Mucosa of rectum (tissue), 2 donors: ENCODE results near the gene TAS1R2.

Source experiments
- H3K27ac ChIP-seq, 2 donors: one replicate each; pipeline ENCODE4 v1.7.0; 2013; ENCODE audit warnings: inconsistent platforms in 2 of 2, low read depth in 2 of 2, low read length in 2 of 2
- H3K27me3 ChIP-seq, 2 donors: one replicate each; pipeline ENCODE4 v1.7.0; 2013; ENCODE audit warnings: low read length in 2 of 2; ENCODE audit not compliant: control insufficient read depth in 2 of 2, insufficient read depth in 2 of 2
- H3K36me3 ChIP-seq, 2 donors: one replicate each; pipeline ENCODE4 v1.7.0; 2013; ENCODE audit warnings: low read length in 2 of 2; ENCODE audit not compliant: control insufficient read depth in 2 of 2, insufficient read depth in 2 of 2
- H3K4me1 ChIP-seq, 2 donors: one replicate each; pipeline ENCODE4 v1.7.0; 2013; ENCODE audit warnings: low read length in 2 of 2, mild to moderate bottlenecking in 1 of 2; ENCODE audit not compliant: control insufficient read depth in 2 of 2, insufficient read depth in 2 of 2
- H3K4me3 ChIP-seq, 2 donors: one replicate each; pipeline ENCODE4 v1.7.0; 2013; ENCODE audit warnings: low read length in 2 of 2
- H3K9ac ChIP-seq, 2 donors: one replicate each; pipeline ENCODE4 v1.7.0; 2013; ENCODE audit warnings: low read length in 2 of 2, low read depth in 1 of 2, mild to moderate bottlenecking in 1 of 2
- H3K9me3 ChIP-seq, 2 donors: one replicate each; pipeline ENCODE4 v1.7.0; 2013; ENCODE audit warnings: low read length in 2 of 2; ENCODE audit not compliant: control insufficient read depth in 2 of 2
- donor health status: healthy.
- donor health status: Normal muscosa, but diverticular disease.

Gene TAS1R2

DNA sequence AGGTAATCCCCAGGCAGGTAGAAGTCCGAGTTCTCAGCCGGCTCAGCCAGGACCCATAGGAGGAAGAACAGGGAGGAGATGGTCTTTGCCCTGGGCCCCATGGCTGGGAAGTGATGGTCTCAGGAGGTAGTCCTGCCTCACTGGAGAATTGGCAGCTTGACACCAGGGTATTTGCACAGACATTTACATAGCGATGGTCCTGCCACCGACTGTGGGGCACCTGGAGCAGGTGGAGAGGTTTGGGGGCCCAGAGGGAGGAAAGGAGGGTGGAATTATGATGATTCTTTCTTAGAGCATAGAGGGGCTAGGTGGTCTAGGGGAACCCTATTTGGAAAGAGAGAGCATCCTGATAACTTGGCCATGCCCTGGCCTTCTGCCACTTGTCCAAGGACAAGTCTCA lies at the start of gene TAS1R2:
Gene TAS1R2 (minus strand): TSS at position 101 of the 400 bp plus-strand sequence. CDS start 0 bp downstream, at position 101.
- Histone ChIP-seq H3K27ac (no peak within 1 kb of the TSS), H3K36me3 (no peaks in the 10 kb centered on the region), H3K9ac (no peak within 1 kb of the TSS), H3K9me3 (no peaks in the 10 kb centered on the region), H3K27me3 (no peaks in the 10 kb centered on the region), H3K4me1 (no peaks in the 10 kb centered on the region), H3K4me3 (no peak within 1 kb of the TSS)

DNA sequence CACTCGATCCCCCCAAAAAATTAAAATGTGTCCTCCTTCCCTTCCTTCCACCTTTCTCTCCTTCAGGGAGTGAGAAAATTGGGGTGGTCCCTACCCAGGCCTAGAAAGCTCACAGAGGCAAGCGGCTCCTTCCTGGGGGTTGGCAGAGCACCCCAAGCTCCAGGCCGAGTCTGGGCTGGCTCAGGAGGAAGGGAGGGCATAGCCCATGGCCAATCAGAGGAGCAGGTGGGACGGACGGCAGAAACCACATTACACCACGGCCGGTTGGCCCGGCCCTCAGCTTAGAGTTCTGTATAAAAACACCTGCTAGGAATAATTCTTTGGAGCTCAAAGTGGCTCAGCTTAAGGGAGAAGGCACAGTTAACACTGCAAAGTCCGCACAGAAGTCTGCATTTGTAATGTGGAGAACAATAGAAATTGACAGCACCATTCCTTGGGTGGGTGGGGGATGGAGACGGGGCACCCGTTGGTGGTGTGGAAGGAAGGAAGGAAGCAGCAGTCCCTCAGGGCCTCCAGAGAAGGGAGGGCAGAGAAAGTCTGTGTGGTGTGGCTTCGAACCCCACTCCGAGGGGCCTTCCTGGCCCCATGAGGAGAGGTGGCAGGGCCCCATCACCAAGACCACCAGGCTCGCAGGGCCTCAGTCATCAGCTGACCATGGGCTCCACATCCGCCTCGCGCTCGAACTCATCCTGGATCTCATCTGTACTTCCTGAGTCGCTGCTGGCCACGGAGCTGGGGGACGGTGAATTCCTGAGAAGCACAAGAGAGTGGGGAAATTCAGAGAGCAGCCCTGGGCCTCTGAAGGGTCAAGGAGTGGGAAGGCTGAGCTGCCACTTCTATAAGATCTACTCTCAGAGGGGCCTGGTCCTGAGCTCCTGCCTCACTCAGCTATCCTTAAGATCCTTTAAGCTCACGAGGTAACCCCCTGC lies 48.7 kb upstream of the TAS1R2 start:
- Histone ChIP-seq H3K27ac (peak overlapping the region in 1 of 2 donors; percentile 20), H3K4me3 (no peak overlapping the region), H3K9ac (no peak overlapping the region), H3K9me3 (no peaks in the 10 kb centered on the region), H3K27me3 (no peaks in the 10 kb centered on the region), H3K4me1 (peaks cover under 1 to 3% of the 10 kb centered on the region in 2 donors), H3K36me3 (peaks cover 6 to 18% of the 10 kb centered on the region in 2 donors)

DNA sequence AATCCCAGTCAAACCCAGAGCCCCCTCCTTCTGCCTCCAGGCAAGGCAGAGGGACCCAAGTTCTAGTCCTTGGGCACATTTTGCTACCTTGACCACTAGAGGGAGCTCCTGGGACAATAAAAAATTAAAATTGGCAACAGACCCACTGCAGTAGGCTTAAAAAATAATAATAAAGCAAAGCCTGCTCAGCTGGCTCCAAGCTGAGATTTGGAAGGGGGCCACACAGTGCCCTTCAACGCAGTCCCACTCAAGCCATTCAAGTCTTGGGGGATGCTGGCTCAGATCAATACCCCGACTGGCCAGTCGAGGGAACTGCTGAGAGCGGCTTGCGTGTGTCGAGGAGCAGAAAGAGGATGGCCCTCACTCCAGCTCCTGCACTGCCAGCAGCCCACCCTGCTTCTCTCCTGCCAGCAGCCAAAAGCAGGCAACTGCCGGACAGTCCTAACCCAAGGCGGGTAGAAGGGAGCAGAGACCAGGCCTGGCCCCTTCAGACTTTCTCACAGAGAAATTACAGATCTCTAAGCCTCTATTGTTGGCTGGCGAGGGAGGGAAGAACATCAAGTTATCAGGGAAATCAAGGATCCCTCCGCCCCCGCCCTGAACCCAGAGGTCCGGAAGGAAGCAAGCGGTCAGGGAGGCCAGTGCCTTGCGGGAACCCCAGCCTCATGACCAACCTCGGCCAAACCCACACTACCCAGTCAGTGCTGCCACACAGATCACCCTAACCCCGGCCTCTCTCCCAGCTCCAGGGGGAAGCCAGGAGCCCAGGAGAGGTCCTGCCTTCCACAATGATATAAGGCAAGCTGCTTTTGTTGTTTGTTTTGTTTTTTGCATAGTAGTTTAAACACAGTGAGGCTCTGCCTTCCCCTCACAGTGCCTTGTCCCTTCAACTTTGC lies 47.8 kb upstream of the TAS1R2 start:
- H3K9ac ChIP-seq: no peak overlapping the region
- H3K27me3 ChIP-seq: no peaks in the 10 kb centered on the region
- H3K36me3 ChIP-seq: peaks cover 6 to 18% of the 10 kb centered on the region in 2 donors
- peak overlapping the region in 1 of 2 donors; percentile 20 for H3K27ac ChIP-seq
- no peak overlapping the region for H3K4me3 ChIP-seq
- peaks cover under 1 to 3% of the 10 kb centered on the region in 2 donors for H3K4me1 ChIP-seq
- H3K9me3 ChIP-seq: no peaks in the 10 kb centered on the region

DNA sequence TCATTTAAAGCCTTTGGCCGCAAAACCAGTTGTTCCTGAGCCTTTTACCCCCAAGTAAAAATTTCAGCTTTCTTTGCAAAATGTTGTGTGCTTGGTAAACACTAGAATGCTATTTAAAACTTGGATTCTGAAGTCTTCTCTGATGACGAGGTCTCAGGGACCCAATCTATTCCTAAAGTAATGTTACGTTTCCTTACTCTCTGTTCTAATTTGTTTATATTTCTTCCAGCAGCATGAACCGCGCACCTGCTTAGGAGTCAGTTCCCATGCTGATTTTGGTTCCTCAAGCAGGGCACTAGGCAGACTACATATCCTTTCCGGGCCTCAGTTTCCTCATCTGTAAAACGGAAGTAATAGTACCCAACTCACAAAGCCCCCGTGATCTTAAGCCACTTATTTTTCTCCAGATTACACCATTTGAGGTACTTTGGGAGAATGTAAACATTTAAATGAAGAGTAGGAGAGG lies 43.9 kb upstream of the TAS1R2 start:
- peak overlapping the region; percentile 69 for H3K27ac ChIP-seq
- H3K27me3 ChIP-seq: peaks cover 0 to 2% of the 10 kb centered on the region in 2 donors
- H3K9me3 ChIP-seq: no peaks in the 10 kb centered on the region
- H3K4me3 ChIP-seq: peak overlapping the region; percentile 80 to 83
- peaks cover 4 to 5% of the 10 kb centered on the region in 2 donors for H3K4me1 ChIP-seq
- H3K9ac ChIP-seq: peak overlapping the region; percentile 60 to 70
- H3K36me3 ChIP-seq: peaks cover 0 to 3% of the 10 kb centered on the region in 2 donors

DNA sequence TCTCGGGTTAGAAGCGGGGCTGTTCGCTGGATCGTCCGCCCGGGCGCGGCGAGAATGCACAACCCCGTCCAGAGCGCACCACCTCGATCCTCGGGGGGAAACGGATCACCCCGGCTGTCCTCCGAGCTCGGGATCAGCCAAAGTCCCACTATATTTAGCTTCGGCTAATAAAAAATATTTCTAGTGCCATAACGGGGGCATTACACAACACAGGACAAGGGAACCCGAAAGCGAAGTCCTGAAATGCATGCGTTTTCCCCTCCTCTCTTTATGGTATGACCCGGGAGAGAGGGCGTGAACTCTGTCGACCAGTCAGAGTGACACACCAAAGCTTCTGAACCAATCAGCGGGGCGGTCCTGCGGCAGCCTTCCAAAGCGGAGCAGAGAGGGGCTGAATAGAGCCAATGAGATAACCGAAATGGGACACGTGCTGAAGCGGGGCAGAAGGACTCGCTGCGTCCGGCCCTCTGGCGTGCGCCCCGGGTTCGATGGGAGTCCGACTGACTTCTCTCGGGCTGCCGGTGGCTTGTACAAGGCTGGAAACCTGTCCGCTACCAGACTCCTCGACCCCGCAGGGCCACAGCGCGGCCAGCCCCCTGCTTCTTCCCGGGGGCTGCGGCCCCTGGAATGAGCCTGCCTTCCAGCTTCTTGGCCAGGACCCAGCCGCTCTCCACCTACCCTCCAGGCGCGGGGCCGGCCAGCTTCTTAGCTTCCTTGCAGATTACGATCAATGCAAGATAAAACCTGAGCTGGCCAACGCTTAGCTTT lies 43.2 kb upstream of the TAS1R2 start, which contains the start of gene ALDH4A1:
Gene ALDH4A1 (minus strand): TSS at position 33 of the 768 bp plus-strand sequence. CDS start 32 bp downstream, at position 1.
- Histone ChIP-seq H3K27me3 (peaks cover 0 to 2% of the 10 kb centered on the region in 2 donors), H3K9me3 (no peaks in the 10 kb centered on the region), H3K9ac (peak within 1 kb of the TSS; percentile 68 to 70), H3K4me1 (peaks cover 4 to 5% of the 10 kb centered on the region in 2 donors), H3K4me3 (peak within 1 kb of the TSS; percentile 80 to 83), H3K36me3 (peaks cover 0 to 3% of the 10 kb centered on the region in 2 donors), H3K27ac (peak within 1 kb of the TSS; percentile 79 to 85)

DNA sequence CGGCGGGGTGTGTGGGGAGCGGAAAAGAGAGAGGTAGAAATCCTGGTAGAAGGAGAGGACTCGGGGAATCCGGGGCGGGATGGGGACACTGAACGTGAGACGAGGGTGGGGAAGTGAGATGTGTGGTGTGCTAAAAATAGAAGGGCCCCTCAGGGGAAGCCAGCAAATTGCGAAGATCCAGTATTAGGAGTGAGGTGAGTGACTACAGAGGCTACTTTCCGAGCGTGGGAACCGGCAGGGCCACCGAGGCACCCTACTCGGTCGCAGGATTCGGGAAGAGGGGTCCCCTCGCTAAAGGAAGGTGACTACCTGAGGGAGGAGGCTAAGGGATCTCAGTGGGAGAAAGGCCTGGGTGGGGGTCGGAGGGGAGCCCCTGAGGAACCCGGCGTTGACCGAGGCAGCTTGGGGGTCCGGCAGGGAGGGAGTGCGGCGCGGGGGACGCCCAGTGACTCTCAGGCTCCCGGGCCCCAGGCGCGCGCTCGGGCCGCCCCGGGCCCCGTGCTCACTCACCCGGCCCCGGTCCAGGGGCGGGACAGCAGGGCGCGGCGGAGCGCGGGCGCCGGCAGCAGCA lies 42.6 kb upstream of the TAS1R2 start:
- peaks cover 0 to 2% of the 10 kb centered on the region in 2 donors for H3K27me3 ChIP-seq
- H3K27ac ChIP-seq: peak overlapping the region; percentile 79 to 85
- H3K4me1 ChIP-seq: peaks cover 4 to 5% of the 10 kb centered on the region in 2 donors
- H3K9me3 ChIP-seq: no peaks in the 10 kb centered on the region
- H3K4me3 ChIP-seq: peak overlapping the region; percentile 80 to 83
- H3K36me3 ChIP-seq: peaks cover 0 to 3% of the 10 kb centered on the region in 2 donors
- peak overlapping the region; percentile 68 to 70 for H3K9ac ChIP-seq

DNA sequence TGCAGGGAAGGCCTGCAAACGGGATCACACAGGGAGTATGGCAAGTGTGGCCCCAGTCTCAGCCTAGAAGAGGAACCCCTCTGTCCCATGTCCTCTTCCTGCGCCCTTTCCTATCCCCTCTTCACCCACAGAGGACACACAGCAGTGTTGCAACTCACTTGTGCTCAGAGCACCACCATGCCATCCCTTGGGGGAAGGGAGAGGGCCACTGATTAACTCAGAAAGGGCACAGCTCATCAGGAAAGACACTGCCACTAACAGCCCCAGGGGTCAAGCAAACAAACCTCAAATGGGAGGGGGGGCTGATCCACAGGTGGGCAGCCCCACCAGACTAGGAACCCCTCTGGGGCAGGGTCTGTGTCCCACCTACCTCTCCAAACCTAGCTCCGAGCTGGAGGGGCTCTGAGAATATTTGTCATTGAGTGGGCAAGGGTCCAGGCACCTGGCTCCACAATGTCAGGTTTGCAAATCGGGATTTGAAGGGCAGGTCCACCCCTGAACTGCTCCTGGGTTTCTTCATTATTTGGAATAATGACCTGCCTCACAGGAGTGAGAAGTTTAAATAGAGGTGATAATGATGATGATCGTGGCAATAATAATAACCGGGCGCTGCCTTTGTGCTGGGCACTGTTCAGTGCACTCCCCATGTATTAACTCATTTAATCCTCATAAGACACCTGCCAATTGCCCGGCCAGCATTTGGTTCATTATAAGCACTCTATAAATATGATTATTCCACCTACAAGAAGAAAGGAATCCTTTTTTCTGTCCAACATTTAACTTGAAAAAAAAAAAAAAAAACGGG lies 41.9 kb upstream of the TAS1R2 start:
- Histone ChIP-seq H3K27me3 (peaks cover 0 to 2% of the 10 kb centered on the region in 2 donors), H3K9ac (no peak overlapping the region), H3K36me3 (peaks cover 0 to 3% of the 10 kb centered on the region in 2 donors), H3K9me3 (no peaks in the 10 kb centered on the region), H3K4me1 (peaks cover 4 to 5% of the 10 kb centered on the region in 2 donors), H3K4me3 (peak overlapping the region in 1 of 2 donors; percentile 80), H3K27ac (no peak overlapping the region)

DNA sequence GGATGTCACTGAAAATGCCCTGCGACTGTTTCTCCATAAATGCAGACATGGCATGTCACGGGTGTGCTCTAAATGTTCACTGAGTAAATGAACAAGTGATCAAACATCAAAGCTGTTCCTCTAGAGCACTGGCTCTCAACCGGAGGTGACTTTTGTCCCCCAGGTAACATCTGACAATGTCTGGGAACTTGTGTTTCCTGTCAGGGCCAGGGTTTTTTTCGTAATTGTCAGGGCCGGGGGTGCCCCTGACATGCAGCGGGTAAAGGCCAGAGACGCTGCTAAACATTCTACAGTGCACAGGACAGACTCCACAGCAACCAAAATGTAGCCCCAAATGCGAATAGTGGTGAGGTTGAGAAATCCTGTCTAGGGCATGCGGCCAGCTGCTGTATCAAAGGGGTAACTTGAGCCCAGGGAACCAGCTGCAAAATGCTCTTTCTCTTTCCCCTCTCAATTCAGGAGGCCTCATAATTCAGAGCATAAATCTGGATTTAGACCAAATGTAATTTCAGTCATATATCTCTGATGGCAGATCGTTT lies 40.9 kb upstream of the TAS1R2 start:
- H3K27ac ChIP-seq: no peak overlapping the region
- H3K36me3 ChIP-seq: no peaks in the 10 kb centered on the region
- H3K4me1 ChIP-seq: peaks cover 4 to 5% of the 10 kb centered on the region in 2 donors
- no peaks in the 10 kb centered on the region for H3K9me3 ChIP-seq
- peaks cover 0 to 2% of the 10 kb centered on the region in 2 donors for H3K27me3 ChIP-seq
- no peak overlapping the region for H3K9ac ChIP-seq
- H3K4me3 ChIP-seq: no peak overlapping the region
